GM12872 (cell line): ENCODE results near the gene ELF5.
A peak's percentile ranks its signal among the peaks of the same experiment; 100 is the strongest.

Source experiments
- TF ChIP-seq, protein P1 (sequence below): IDR thresholded peaks from 3 replicates; pipeline ENCODE4 v1.5.1; 2011; ENCODE audit warnings: low read depth, mild to moderate bottlenecking, low read length, moderate library complexity; ENCODE audit not compliant: insufficient read depth

ELF5 gene

DNA sequence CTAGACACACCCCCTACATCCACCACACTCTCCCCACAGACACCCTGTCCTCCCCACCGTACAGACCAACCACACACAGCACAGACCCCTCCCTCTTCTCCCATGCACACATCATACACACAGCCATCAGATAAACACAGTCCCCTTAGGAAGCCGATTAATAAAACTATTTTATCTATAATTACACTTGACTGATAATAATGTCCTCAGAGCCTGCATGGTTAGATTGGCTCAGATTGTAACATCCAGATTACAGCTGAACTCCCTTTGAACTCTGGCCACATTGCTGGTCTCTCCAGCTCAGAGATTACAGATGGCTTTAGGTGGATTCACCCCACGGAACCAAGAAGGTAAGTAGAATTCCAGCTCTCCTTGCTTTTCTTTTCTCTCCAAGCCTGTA lies 9.5 kb upstream of the ELF5 start:
- TF ChIP-seq, protein P1, sequence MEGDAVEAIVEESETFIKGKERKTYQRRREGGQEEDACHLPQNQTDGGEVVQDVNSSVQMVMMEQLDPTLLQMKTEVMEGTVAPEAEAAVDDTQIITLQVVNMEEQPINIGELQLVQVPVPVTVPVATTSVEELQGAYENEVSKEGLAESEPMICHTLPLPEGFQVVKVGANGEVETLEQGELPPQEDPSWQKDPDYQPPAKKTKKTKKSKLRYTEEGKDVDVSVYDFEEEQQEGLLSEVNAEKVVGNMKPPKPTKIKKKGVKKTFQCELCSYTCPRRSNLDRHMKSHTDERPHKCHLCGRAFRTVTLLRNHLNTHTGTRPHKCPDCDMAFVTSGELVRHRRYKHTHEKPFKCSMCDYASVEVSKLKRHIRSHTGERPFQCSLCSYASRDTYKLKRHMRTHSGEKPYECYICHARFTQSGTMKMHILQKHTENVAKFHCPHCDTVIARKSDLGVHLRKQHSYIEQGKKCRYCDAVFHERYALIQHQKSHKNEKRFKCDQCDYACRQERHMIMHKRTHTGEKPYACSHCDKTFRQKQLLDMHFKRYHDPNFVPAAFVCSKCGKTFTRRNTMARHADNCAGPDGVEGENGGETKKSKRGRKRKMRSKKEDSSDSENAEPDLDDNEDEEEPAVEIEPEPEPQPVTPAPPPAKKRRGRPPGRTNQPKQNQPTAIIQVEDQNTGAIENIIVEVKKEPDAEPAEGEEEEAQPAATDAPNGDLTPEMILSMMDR, result no peak

DNA sequence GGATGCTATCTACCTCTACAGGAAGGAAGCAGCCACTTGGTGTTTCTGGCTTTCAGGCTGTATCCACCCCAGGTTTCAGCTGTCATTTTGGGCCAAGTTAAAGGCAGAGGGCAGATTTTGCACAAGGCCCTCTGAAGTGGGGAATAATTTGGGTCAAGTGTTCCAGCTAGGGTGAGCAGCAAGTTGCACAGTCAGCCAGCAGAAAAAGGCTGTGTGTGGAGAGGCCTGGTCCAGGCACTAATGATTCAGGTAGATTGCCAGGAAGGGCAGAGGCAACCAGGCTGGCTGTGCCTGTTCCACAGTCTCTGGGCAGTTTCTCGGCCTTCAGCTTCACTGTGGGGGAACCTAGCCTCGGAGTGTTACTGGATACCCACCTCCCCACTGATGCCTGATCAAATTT lies 8.6 kb upstream of the ELF5 start:
- TF ChIP-seq, protein P1, result no peak

GRCh38 chr11:34521265-34521664 lies 7.7 kb upstream of the ELF5 start:
- TF ChIP-seq, protein P1, result no peak

DNA sequence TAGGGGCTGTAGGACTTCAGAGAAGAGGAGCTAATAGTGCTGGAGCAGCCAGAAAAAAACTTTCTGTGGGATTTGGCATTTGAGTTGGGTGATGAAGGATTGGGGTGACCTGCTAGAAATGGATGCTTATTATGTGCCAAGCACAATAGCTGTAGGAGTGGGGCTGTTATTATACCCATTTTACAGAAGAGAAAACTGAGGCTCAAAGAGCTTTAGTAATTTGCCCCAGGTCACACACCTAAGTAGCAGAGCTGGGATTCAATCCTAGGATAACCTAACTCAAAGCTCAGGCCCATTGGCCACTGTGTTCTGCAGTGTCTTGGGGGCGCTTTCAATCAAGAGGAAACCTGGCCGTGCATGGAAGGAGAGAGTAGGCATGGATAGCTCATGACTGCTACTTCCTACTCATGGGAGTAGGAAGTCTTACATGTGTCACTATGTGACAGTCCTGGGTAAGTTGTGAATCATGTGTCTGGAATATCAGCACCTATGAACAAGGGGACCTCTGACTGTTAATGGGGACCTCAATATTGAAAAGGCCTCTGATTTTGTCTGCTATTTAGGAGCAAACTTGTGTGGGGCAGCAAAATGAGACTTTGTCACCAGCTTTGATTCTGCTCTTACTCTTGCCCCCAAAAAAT lies 6.1 kb upstream of the ELF5 start:
- TF ChIP-seq, protein P1, result no peak

- TF ChIP-seq, protein P1, result no peak
Observed at GRCh38 chr11:34516247-34517040, 2.9 kb upstream of the ELF5 start.

DNA sequence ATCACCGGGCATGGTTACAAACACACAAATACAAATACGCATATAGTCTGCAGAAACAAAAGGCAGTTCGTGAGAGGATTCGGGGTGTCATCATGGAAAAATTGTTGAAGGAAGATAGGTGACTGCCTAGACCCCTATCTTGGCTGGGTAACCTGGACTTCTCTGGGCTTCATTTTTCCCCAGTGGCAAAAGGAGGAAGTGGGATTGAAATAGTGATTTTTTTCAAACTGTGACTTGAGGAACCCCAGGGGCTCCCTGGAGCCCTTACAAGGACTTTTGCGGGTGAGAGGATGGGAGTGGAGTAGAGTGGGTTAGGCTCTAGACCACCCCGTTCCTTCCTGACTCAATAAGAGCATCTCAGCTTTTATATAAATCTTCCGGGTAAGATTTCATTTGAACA lies 1.0 kb upstream of the ELF5 start:
- TF ChIP-seq, protein P1, result no peak

GRCh38 chr11:34512840-34513681 lies 533 bp downstream of the ELF5 start:
- TF ChIP-seq, protein P1, result peak; percentile 99
